MM.1S (cell line): Measurements from ENCODE around the gene FRMPD2.

Source experiments
- EZH2 ChIP-seq: fragments of 300-600 bp; sonication (generic); optimal IDR thresholded peaks from 2 replicates; pipeline ENCODE3; 2017; ENCODE audit warnings: low read depth, mild to moderate bottlenecking, antibody characterized with exemption, low read length, mixed read lengths
- EZH2phosphoT487 ChIP-seq: fragments of 300-600 bp; sonication (generic); IDR thresholded peaks from 2 replicates; pipeline ENCODE4 v1.6.1; 2018; ENCODE audit warnings: antibody characterized with exemption, low read length
- TF ChIP-seq, protein P1 (sequence below): fragments of 300-600 bp; sonication (generic); IDR thresholded peaks from 2 replicates; pipeline ENCODE4 v1.5.1; 2016; ENCODE audit warnings: antibody characterized with exemption, low read length, mixed read lengths

DNA sequence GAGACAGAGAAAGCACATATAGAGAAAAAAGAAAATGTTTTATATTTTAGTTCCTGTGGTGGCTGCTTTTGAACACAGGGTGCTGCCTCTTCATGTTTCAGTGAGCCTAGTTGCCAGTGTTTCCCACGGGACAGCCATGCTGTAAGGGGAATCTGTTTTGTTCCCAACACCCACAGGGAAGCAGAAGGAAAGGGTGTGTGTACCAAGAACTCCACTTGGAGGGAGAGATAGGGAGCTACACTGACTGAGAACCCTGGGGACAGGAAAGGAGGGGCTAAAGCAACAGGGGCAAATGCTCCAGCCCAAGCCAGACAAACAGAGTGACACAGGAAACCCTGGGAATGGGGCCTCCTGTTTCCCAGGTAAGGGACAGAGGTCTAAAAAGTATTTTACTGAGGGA is 40.2 kb downstream of the FRMPD2 start:
- TF ChIP-seq, protein P1, sequence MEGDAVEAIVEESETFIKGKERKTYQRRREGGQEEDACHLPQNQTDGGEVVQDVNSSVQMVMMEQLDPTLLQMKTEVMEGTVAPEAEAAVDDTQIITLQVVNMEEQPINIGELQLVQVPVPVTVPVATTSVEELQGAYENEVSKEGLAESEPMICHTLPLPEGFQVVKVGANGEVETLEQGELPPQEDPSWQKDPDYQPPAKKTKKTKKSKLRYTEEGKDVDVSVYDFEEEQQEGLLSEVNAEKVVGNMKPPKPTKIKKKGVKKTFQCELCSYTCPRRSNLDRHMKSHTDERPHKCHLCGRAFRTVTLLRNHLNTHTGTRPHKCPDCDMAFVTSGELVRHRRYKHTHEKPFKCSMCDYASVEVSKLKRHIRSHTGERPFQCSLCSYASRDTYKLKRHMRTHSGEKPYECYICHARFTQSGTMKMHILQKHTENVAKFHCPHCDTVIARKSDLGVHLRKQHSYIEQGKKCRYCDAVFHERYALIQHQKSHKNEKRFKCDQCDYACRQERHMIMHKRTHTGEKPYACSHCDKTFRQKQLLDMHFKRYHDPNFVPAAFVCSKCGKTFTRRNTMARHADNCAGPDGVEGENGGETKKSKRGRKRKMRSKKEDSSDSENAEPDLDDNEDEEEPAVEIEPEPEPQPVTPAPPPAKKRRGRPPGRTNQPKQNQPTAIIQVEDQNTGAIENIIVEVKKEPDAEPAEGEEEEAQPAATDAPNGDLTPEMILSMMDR: no peak
- no peak for TF ChIP-seq EZH2
- no peak for TF ChIP-seq EZH2phosphoT487
